ENCODE results near the gene EPC1.

- TF ChIP-seq TAF1 (IDR thresholded peaks at IDR 0.05; ENCODE audit: borderline replicate concordance, low read depth, low read length) (no peak), POLR2A (IDR thresholded peaks at IDR 0.05; ENCODE audit: low read depth, low read length) (no peak)
These were observed 117.8 kb downstream of the EPC1 start for GRCh38 chr10:32229170-32229569.

Data from GM12892 (cell line).